ENCODE data around the gene CDA. TPM values are rescaled to one million over a fixed set of nuclear protein-coding genes. Genes with fewer than 3 reads are reported as not detected.

Gene CDA
- total and polyA plus RNA-seq, 10 of the 15 experiments (the other 5 are each of a cell fraction or from before 2014, with no cell fraction given) = not detected

DNA sequence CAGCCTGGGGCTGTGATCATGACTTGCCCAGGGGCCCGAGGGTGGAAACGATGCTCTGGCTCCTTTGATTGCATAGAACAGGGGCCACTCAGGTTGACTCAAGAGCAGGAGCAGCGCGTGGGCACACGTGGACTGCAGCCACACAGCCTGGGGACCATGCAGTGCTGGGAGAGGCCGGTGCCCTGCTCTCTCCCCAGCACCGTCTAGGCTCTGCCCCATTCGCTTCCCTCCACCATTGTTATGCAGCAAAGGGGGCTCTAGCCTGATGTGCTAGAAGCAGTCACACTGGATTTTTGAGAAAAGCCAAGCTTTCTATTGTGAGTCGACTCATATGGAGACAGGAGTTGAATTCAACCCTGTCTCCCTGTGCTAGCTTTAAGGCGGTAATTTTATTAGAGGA lies 53.1 kb downstream of the CDA start (continued):
- TF ChIP-seq, protein P1, sequence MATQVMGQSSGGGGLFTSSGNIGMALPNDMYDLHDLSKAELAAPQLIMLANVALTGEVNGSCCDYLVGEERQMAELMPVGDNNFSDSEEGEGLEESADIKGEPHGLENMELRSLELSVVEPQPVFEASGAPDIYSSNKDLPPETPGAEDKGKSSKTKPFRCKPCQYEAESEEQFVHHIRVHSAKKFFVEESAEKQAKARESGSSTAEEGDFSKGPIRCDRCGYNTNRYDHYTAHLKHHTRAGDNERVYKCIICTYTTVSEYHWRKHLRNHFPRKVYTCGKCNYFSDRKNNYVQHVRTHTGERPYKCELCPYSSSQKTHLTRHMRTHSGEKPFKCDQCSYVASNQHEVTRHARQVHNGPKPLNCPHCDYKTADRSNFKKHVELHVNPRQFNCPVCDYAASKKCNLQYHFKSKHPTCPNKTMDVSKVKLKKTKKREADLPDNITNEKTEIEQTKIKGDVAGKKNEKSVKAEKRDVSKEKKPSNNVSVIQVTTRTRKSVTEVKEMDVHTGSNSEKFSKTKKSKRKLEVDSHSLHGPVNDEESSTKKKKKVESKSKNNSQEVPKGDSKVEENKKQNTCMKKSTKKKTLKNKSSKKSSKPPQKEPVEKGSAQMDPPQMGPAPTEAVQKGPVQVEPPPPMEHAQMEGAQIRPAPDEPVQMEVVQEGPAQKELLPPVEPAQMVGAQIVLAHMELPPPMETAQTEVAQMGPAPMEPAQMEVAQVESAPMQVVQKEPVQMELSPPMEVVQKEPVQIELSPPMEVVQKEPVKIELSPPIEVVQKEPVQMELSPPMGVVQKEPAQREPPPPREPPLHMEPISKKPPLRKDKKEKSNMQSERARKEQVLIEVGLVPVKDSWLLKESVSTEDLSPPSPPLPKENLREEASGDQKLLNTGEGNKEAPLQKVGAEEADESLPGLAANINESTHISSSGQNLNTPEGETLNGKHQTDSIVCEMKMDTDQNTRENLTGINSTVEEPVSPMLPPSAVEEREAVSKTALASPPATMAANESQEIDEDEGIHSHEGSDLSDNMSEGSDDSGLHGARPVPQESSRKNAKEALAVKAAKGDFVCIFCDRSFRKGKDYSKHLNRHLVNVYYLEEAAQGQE (IDR thresholded peaks at IDR 0.05; ENCODE audit: low read depth, low read length) = no peak
- no peak for TF ChIP-seq SMARCA5 (IDR thresholded peaks at IDR 0.05)
- no peak for TF ChIP-seq MTA3 (IDR thresholded peaks at IDR 0.05; ENCODE audit: borderline replicate concordance, low read length)
- no peak for TF ChIP-seq IRF4 (IDR thresholded peaks at IDR 0.05; ENCODE audit: low read depth, low read length)
- no peak for TF ChIP-seq RCOR1 (conservative IDR thresholded peaks at IDR 0.05; ENCODE audit: low read depth, low read length)
- TF ChIP-seq PAX8 (IDR thresholded peaks at IDR 0.05) = no peak
- TF ChIP-seq BACH1 (IDR thresholded peaks at IDR 0.05; ENCODE audit: borderline replicate concordance) = no peak
- TF ChIP-seq POLR2AphosphoS2 (IDR thresholded peaks at IDR 0.05; ENCODE audit: low read depth, low read length) = no peak
- TF ChIP-seq, protein P2, sequence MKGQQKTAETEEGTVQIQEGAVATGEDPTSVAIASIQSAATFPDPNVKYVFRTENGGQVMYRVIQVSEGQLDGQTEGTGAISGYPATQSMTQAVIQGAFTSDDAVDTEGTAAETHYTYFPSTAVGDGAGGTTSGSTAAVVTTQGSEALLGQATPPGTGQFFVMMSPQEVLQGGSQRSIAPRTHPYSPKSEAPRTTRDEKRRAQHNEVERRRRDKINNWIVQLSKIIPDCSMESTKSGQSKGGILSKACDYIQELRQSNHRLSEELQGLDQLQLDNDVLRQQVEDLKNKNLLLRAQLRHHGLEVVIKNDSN (IDR thresholded peaks at IDR 0.05; ENCODE audit: borderline replicate concordance, extremely low read length, insufficient read depth, low read depth, low read length) = no peak

DNA sequence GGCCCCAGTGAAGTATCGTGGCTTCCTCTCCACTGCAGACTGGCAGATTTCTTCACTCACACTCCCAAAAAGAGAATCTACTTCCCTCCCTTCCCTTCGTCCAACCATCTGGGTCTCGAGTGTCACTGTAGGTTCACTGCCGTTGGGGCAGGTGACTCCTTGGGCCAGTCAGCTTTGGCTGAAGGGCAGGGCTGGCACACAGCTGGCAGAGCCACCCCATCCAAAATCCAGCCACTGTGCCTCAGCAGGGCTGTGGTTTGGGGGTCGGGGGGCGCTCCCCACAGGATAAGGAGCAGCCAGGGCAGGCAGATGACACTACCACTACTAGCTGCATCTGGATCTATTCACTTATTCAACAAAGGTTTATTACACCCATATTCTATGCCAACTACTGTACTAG lies 54.2 kb downstream of the CDA start:
- WGBS (ENCODE audit: insufficient coverage, insufficient replicate concordance, low lambda C conversion rate, missing lambda C conversion rate) = 13% methylated on average over 6 of the region's 6 CpGs
- CTCF ChIA-PET = interaction anchor here (0.6 to 2.2 kb wide), 4 partner anchors 9 to 122 kb away, joined by 3 to 8 read pairs (median 4); no protein-coding TSS in a partner anchor
- no peak for TF ChIP-seq NFIC (IDR thresholded peaks at IDR 0.05; ENCODE audit: low read depth, low read length)
- no peak for TF ChIP-seq CREM (IDR thresholded peaks at IDR 0.05; ENCODE audit: low read depth)
- no peak for TF ChIP-seq RELA (IDR thresholded peaks at IDR 0.05; ENCODE audit: borderline replicate concordance, partially characterized antibody)
- no peak for TF ChIP-seq TCF7 (IDR thresholded peaks at IDR 0.05; ENCODE audit: borderline replicate concordance)
- no peak for TF ChIP-seq GATAD2B (conservative IDR thresholded peaks at IDR 0.05; ENCODE audit: low read depth)
- no peak for TF ChIP-seq EZH2 (IDR thresholded peaks at IDR 0.05; ENCODE audit: borderline replicate concordance, control insufficient read depth, low read depth, low read length)
- no peak for TF ChIP-seq SUPT20H (IDR thresholded peaks at IDR 0.05; ENCODE audit: borderline replicate concordance, control insufficient read depth, low read depth, low read length)
- TF ChIP-seq RAD21 (IDR thresholded peaks at IDR 0.05; ENCODE audit: insufficient read depth, low read depth, low read length) = no peak
- no peak for TF ChIP-seq KDM1A (IDR thresholded peaks at IDR 0.05; ENCODE audit: borderline replicate concordance)
- TF ChIP-seq HCFC1 (IDR thresholded peaks at IDR 0.05; ENCODE audit: low read length) = no peak
- TF ChIP-seq ZNF384 (IDR thresholded peaks at IDR 0.05; ENCODE audit: borderline replicate concordance, low read depth, low read length) = no peak

More for the DNA sequence above, 54.2 kb downstream of the CDA start:
- Histone ChIP-seq H4K20me1 (ENCODE audit: control insufficient read depth, insufficient read depth) (no peaks in the 10 kb centered on the region), H2AFZ (ENCODE audit: control insufficient read depth, low read depth, low read length) (no peak overlapping the region), H3K4me3 (no peak overlapping the region), H3K4me2 (ENCODE audit: control insufficient read depth, insufficient read depth) (no peak overlapping the region), H3K27me3 (replicated peaks in 1 of 2; ENCODE audit: control insufficient read depth in 2 of 2, insufficient read depth in 2 of 2, low read length in 1 of 2) (no peaks in the 10 kb centered on the region), H3K79me2 (ENCODE audit: control insufficient read depth, insufficient read depth, low read length) (no peaks in the 10 kb centered on the region), H3K4me1 (ENCODE audit: control insufficient read depth, insufficient read depth, low read length) (no peaks in the 10 kb centered on the region), H3K9me3 (replicated peaks; ENCODE audit: control insufficient read depth, insufficient read depth, low read length) (no peaks in the 10 kb centered on the region), H3K27ac (ENCODE audit: control insufficient read depth, insufficient read depth) (no peak overlapping the region), H3K36me3 (ENCODE audit: control insufficient read depth in 2 of 2, insufficient read depth in 2 of 2, low read length in 1 of 2) (no peaks in the 10 kb centered on the region), H3K9ac (ENCODE audit: control insufficient read depth, insufficient read depth, low read length) (no peak overlapping the region)
- SMC1A ChIA-PET (ENCODE audit: uncharacterized antibody, unreplicated experiment) = no interaction called here
- intact Hi-C loops (cut with micrococcal nuclease; ENCODE audit: unreplicated experiment) = no loop called here
- in situ Hi-C loops (cut with MboI) = no loop called here
- DNase-seq (ENCODE audit: low read depth, low spot score) = no peak
- RAD21 ChIA-PET (ENCODE audit: unreplicated experiment) = no interaction called here
- no peak for FAIRE-seq
- no TSS peak for BruUV-seq (replicated peaks)
- POLR2A ChIA-PET = interaction anchor here (1.6 kb wide), 1 partner anchor 9 kb away, joined by 3 read pairs; no protein-coding TSS in a partner anchor
- no peak for ATAC-seq
